Epithelial cell of umbilical artery (primary cell): Measurements from ENCODE around the gene UBTF. TPM values are rescaled to one million over a fixed set of nuclear protein-coding genes. Genes with fewer than 3 reads are reported as not detected.

Experiments used
- total RNA-seq: library from RNA; depleted of rRNA; stranded (reverse); fragments of >200 nt; gene quantifications from 2 replicates; pipeline ENCODE4 v1.2.3, GENCODE V29; 2014

UBTF gene
- total RNA-seq = 35.1 and 45.3 TPM in 2 replicates

GRCh38 chr17:44219616-44220212, at the start of gene UBTF:
Gene UBTF (minus strand): TSS chr17:44219675. CDS start chr17:44218229, 1,446 bp downstream.

GRCh38 chr17:44267818-44268490, 48.5 kb upstream of the UBTF start, which contains the start of gene SLC4A1:
Gene SLC4A1 (minus strand): TSS chr17:44268135. CDS start chr17:44262866, 5,269 bp downstream.

GRCh38 chr17:44199553-44200477, 19.7 kb downstream of the UBTF start, which contains the start of gene ATXN7L3:
Gene ATXN7L3 (minus strand): TSS chr17:44199884. CDS start chr17:44198070, 1,814 bp downstream.

GRCh38 chr17:44186307-44187130, 33.0 kb downstream of the UBTF start, which contains the start of gene TMUB2:
Gene TMUB2 (plus strand): TSS chr17:44186972. CDS start chr17:44187709, 737 bp downstream.

GRCh38 chr17:44170499-44171201, 48.8 kb downstream of the UBTF start, which contains the start of gene ASB16:
Gene ASB16 (plus strand): TSS chr17:44170704. CDS start chr17:44170790, 86 bp downstream.

Other genes with a start within 250 kb of the UBTF start
- 3.2 and 13.4 TPM in 2 replicates for gene NAGS, start 215.1 kb downstream of the UBTF start, total RNA-seq
- gene TMEM101, start 204.7 kb downstream of the UBTF start, total RNA-seq = 83.3 and 104 TPM in 2 replicates
- 33.0 and 35.4 TPM in 2 replicates for gene LSM12, start 153.0 kb downstream of the UBTF start, total RNA-seq
- 18.2 and 20.5 TPM in 2 replicates for gene G6PC3, start 148.9 kb downstream of the UBTF start, total RNA-seq
- gene HDAC5, start 96.0 kb downstream of the UBTF start, total RNA-seq = 18.5 and 20.7 TPM in 2 replicates
- gene HROB, start 77.7 kb downstream of the UBTF start, total RNA-seq = 1.6 and 1.7 TPM in 2 replicates
- not detected in 2 replicates for gene ASB16, start 49.0 kb downstream of the UBTF start, total RNA-seq
- gene TMUB2, start 32.7 kb downstream of the UBTF start, total RNA-seq = 19.5 and 21.1 TPM in 2 replicates
- gene ATXN7L3, start 19.8 kb downstream of the UBTF start, total RNA-seq = 38.3 and 49.5 TPM in 2 replicates
- not detected in 2 replicates for gene SLC4A1, start 48.5 kb upstream of the UBTF start, total RNA-seq
- 0.32 TPM in 1 of 2 replicates, not detected in the other for gene RUNDC3A, start 88.9 kb upstream of the UBTF start, total RNA-seq
- gene SLC25A39, start 105.1 kb upstream of the UBTF start, total RNA-seq = 57.3 and 66.3 TPM in 2 replicates
- 148 and 276 TPM in 2 replicates for gene GRN, start 125.6 kb upstream of the UBTF start, total RNA-seq
- 7.0 and 10.4 TPM in 2 replicates for gene FAM171A2, start 144.2 kb upstream of the UBTF start, total RNA-seq
- under 0.01 and 0.46 TPM in 2 replicates for gene ITGA2B, start 170.0 kb upstream of the UBTF start, total RNA-seq